ENCODE results near the gene MAP3K15. TPM values are rescaled to one million over a fixed set of nuclear protein-coding genes. Genes with fewer than 3 reads are reported as not detected.

MAP3K15 gene
- total RNA-seq, 4 donors from 2014 or later = not detected

- Histone ChIP-seq H3K4me3 (replicated peaks in 1 of 3) (no peak overlapping the region), H3K27ac (no peak overlapping the region), H3K4me1 (no peaks in the 10 kb centered on the region), H3K9me3 (no peaks in the 10 kb centered on the region), H3K27me3 (no peaks in the 10 kb centered on the region), H3K36me3 (no peaks in the 10 kb centered on the region)
- no peak for DNase-seq
- 51 to 66% methylated on average over 4 of the region's 4 CpGs for WGBS, 2 donors
- TF ChIP-seq CTCF (IDR thresholded peaks at IDR 0.05) (no peak), POLR2A (IDR thresholded peaks at IDR 0.05) (no peak)
- intact Hi-C loops (cut with DNase I) = no loop called here
Observed at GRCh38 chrX:19389227-19389845, 126.0 kb downstream of the MAP3K15 start.

- Histone ChIP-seq H3K27ac (no peak overlapping the region), H3K9me3 (no peaks in the 10 kb centered on the region), H3K27me3 (no peaks in the 10 kb centered on the region), H3K36me3 (no peaks in the 10 kb centered on the region), H3K4me3 (replicated peaks in 1 of 3) (no peak overlapping the region), H3K4me1 (no peaks in the 10 kb centered on the region)
- TF ChIP-seq CTCF (IDR thresholded peaks at IDR 0.05) (no peak), POLR2A (IDR thresholded peaks at IDR 0.05) (no peak)
- no peak for DNase-seq
- 84% methylated on average over 8 of the region's 8 CpGs for WGBS, 2 donors
- intact Hi-C loops (cut with DNase I) = no loop called here
Observed at GRCh38 chrX:19388741-19389140, 126.6 kb downstream of the MAP3K15 start.

GRCh38 chrX:19388064-19388679, 127.1 kb downstream of the MAP3K15 start:
- Histone ChIP-seq H3K9me3 (no peaks in the 10 kb centered on the region), H3K36me3 (no peaks in the 10 kb centered on the region), H3K27me3 (no peaks in the 10 kb centered on the region), H3K4me1 (no peaks in the 10 kb centered on the region), H3K4me3 (replicated peaks in 1 of 3) (no peak overlapping the region), H3K27ac (no peak overlapping the region)
- WGBS, 2 donors = 43 to 44% methylated on average over 13 of the region's 13 CpGs
- TF ChIP-seq CTCF (IDR thresholded peaks at IDR 0.05) (no peak), POLR2A (IDR thresholded peaks at IDR 0.05) (no peak)
- intact Hi-C loops (cut with DNase I) = no loop called here
- DNase-seq = no peak

GRCh38 chrX:19386679-19387078, 128.6 kb downstream of the MAP3K15 start:
- intact Hi-C loops (cut with DNase I) = no loop called here
- no peaks in the 10 kb centered on the region for H3K9me3 ChIP-seq
- no peaks in the 10 kb centered on the region for H3K4me1 ChIP-seq
- no peaks in the 10 kb centered on the region for H3K27me3 ChIP-seq
- no peak overlapping the region for H3K27ac ChIP-seq
- DNase-seq = no peak
- 78 to 93% methylated on average over 3 of the region's 4 CpGs for WGBS, 2 donors
- H3K4me3 ChIP-seq (replicated peaks in 1 of 3) = no peak overlapping the region
- TF ChIP-seq POLR2A (IDR thresholded peaks at IDR 0.05) (no peak), CTCF (IDR thresholded peaks at IDR 0.05) (no peak)
- H3K36me3 ChIP-seq = no peaks in the 10 kb centered on the region

GRCh38 chrX:19382555-19383145, 132.7 kb downstream of the MAP3K15 start:
- no peak for TF ChIP-seq POLR2A (IDR thresholded peaks at IDR 0.05)
- peak in 5 of 6 experiments; percentile 14 to 51 (median 29) for TF ChIP-seq CTCF (IDR thresholded peaks at IDR 0.05)
- no peaks in the 10 kb centered on the region for H3K36me3 ChIP-seq
- no peak overlapping the region for H3K4me3 ChIP-seq (replicated peaks in 1 of 3)
- no peaks in the 10 kb centered on the region for H3K4me1 ChIP-seq
- H3K9me3 ChIP-seq = no peaks in the 10 kb centered on the region
- DNase-seq = peak; percentile 48 to 50
- whole genome bisulfite sequencing, 2 donors = 30 to 43% methylated on average over 11 of the region's 16 CpGs
- no peaks in the 10 kb centered on the region for H3K27me3 ChIP-seq
- intact Hi-C loops (cut with DNase I) = no loop called here
- H3K27ac ChIP-seq = no peak overlapping the region
